Heart left ventricle (tissue), 13 donors: ENCODE data around the gene GABBR2.

Source experiments
- POLR2A ChIP-seq, 2 donors: fragments of 450-650 bp; IDR thresholded peaks; one replicate each; pipeline ENCODE4 v1.6.1; 2017; ENCODE audit warnings: antibody characterized with exemption in 2 of 2, mild to moderate bottlenecking in 2 of 2, moderate library complexity in 2 of 2
- TF ChIP-seq, protein P1 (sequence below), 12 donors: fragments of 200-600 bp; sonication (generic) in 4 of 12; IDR thresholded peaks; one replicate each; pipeline versions ENCODE4 v1.5.0 to v1.8.0; 2018 to 2022; ENCODE audit warnings: antibody characterized with exemption in 12 of 12, mild to moderate bottlenecking in 5 of 12
- donor health status: ischemic (EF 13 %, LVEDD 7.1; RV severe dilation, severe dysfunction).
- donor health status: DM: no; HTN: yes; CAD: no.
- donor health status: DM: no; HTN: no; CAD: no.
- donor health status: ischemic (EF 25% LVEDD 6.9; RV normal size, moderate dysfunction).
- donor health status: ischemic (EF 25% LVEDD 5.7; RV mildly dilated, moderate dysfunction).
- donor health status: ischemic (EF 35%, LVEDD 5.7; RV mildly dilated, moderate dysfunction).
- donor health status: nonischemic (EF 11% LVEDD 7.7; RV severe dilation, severe dysfunction).
- donor health status: DM: yes; HTN: yes; CAD: no.
- donor health status: PGD.
- donor health status: ischemic (EF 29% LVEDD 5.4; RV normal size, mild dysfunction).
- donor health status: nonischemic (EF 23%, LVEDD 6.1; RV moderate dilation, normal function).

DNA sequence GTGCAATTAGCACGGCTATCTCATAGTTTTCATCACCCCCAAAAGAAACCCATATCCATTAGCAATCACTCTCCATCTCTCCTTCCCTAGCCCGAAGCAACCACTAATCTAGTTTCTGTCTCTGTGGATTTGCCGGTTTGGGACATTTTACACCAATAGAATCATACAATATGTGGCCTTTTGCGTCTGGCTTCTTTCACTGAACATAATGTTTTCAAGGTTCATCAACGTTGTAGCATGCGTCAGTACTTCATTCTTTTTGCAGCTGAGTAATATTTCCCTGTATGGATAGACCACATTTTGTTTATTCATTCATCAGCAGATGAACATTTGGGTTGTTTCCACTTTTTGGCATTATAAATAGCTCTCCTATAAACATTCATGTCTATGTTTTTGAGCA, 377.9 kb downstream of the GABBR2 start:
- TF ChIP-seq, protein P1, sequence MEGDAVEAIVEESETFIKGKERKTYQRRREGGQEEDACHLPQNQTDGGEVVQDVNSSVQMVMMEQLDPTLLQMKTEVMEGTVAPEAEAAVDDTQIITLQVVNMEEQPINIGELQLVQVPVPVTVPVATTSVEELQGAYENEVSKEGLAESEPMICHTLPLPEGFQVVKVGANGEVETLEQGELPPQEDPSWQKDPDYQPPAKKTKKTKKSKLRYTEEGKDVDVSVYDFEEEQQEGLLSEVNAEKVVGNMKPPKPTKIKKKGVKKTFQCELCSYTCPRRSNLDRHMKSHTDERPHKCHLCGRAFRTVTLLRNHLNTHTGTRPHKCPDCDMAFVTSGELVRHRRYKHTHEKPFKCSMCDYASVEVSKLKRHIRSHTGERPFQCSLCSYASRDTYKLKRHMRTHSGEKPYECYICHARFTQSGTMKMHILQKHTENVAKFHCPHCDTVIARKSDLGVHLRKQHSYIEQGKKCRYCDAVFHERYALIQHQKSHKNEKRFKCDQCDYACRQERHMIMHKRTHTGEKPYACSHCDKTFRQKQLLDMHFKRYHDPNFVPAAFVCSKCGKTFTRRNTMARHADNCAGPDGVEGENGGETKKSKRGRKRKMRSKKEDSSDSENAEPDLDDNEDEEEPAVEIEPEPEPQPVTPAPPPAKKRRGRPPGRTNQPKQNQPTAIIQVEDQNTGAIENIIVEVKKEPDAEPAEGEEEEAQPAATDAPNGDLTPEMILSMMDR (IDR thresholded peaks at IDR 0.05), result no peak
- no peak for TF ChIP-seq POLR2A (IDR thresholded peaks at IDR 0.05)
